ENCODE data around the gene HOXA10.
A peak's percentile ranks its signal among the peaks of the same experiment; 100 is the strongest.

DNA sequence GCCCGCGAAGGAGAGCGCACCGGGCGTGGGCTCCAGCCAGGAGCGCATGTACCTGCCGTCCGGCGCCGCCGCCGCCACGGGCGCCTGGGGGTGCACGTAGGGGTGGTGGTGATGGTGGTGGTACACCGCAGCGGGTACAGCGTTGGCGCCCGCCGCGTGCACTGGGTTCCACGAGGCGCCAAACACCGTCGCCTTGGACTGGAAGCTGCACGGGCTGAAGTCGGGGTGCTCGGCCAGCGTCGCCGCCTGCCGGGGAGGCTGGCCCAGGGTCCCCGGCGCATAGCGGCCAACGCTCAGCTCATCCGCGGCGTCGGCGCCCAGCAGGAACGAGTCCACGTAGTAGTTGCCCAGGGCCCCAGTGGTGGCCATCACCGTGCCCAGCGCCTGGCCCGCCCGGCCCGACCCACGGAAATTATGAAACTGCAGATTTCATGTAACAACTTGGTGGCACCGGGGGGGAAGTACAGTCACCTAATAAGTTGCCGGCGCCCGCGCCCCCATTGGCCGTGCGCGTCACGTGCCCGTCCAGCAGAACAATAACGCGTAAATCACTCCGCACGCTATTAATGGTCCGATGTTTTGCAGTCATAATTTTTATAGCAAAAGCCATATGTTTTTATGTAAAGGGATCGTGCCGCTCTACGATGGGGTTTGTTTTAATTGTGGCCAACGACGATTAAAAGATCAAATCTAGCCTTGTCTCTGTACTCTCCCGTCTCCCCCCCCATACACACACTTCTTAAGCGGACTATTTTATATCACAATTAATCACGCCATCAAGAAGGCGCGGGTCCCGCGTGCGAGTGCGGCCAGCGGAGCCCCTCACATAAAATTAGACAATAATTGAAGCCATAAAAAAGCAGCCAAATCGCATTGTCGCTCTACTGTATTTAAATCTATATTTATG, 8.8 kb downstream of the HOXA10 start, which contains the start of gene HOXA9:
- 0 out of 2 replicates have a peak, but pooled peaks have one; percentile 13 for TF ChIP-seq POLR2AphosphoS5 (IDR thresholded peaks at IDR 0.05; ENCODE audit: low read depth)
- TF ChIP-seq, protein P1, sequence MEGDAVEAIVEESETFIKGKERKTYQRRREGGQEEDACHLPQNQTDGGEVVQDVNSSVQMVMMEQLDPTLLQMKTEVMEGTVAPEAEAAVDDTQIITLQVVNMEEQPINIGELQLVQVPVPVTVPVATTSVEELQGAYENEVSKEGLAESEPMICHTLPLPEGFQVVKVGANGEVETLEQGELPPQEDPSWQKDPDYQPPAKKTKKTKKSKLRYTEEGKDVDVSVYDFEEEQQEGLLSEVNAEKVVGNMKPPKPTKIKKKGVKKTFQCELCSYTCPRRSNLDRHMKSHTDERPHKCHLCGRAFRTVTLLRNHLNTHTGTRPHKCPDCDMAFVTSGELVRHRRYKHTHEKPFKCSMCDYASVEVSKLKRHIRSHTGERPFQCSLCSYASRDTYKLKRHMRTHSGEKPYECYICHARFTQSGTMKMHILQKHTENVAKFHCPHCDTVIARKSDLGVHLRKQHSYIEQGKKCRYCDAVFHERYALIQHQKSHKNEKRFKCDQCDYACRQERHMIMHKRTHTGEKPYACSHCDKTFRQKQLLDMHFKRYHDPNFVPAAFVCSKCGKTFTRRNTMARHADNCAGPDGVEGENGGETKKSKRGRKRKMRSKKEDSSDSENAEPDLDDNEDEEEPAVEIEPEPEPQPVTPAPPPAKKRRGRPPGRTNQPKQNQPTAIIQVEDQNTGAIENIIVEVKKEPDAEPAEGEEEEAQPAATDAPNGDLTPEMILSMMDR (IDR thresholded peaks at IDR 0.05; ENCODE audit: insufficient read depth, low read length), result no peak
